Peyer's patch (tissue), 4 donors: ENCODE measurements around the gene PPA2.

ENCODE experiments used
- CTCF ChIP-seq, 6 experiments: fragments of 450-650 bp in 4 of 6; fragments of 200-600 bp in 2 of 6; sonication (generic) in 1 of 6; IDR thresholded peaks; one replicate each; pipeline ENCODE4 v1.5.1; 2017 to 2019; ENCODE audit warnings: antibody characterized with exemption in 6 of 6, mild to moderate bottlenecking in 3 of 6, moderate library complexity in 1 of 6
- POLR2A ChIP-seq, 2 donors: fragments of 450-650 bp; IDR thresholded peaks; one replicate each; pipeline ENCODE4 v1.5.1; 2017; ENCODE audit warnings: antibody characterized with exemption in 2 of 2, mild to moderate bottlenecking in 2 of 2, moderate library complexity in 2 of 2

GRCh38 chr4:105356194-105356593 is 117.7 kb downstream of the PPA2 start:
- TF ChIP-seq CTCF (IDR thresholded peaks at IDR 0.05) (no peak), POLR2A (IDR thresholded peaks at IDR 0.05) (no peak)
